NCI-H187 (cell line): ENCODE data around the gene ZNF239.
"Not testable (repeated sequence)": the region's sequence is repeated elsewhere in the genome, so short reads cannot be mapped to it uniquely, and the experiment has no call there.

Experiments
- DNase-seq, 2 experiments: peaks; one replicate each; lab custom pipeline; 2025; lab: John Stamatoyannopoulos, UW

ZNF239 gene

GRCh38 chr10:43576580-43576979, 2.2 kb upstream of the ZNF239 start:
- no peak for DNase-seq

DNA sequence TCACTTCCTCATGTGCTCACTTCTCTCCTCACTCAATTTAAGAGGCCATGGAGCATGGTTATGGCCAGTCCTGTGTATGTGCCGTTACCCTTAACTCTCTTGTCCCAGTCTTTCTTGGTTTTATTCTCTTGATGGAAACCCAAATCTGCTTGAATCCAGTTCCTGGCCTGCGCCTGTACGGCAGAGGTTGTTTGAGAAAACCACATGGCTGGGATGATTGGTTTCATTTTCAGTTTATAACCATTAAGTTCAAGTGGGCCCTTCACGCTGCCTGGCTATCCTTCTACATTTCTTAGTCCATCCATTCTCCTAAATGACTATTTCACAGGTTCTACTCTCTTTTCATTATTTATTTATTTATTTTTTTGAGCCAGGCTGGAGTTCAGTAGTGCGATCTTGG, 1.6 kb upstream of the ZNF239 start:
- no peak for DNase-seq

GRCh38 chr10:43574906-43575305, 490 bp upstream of the ZNF239 start:
- no peak for DNase-seq

- no peak for DNase-seq
Observed at GRCh38 chr10:43573250-43574000, 991 bp downstream of the ZNF239 start.

DNA sequence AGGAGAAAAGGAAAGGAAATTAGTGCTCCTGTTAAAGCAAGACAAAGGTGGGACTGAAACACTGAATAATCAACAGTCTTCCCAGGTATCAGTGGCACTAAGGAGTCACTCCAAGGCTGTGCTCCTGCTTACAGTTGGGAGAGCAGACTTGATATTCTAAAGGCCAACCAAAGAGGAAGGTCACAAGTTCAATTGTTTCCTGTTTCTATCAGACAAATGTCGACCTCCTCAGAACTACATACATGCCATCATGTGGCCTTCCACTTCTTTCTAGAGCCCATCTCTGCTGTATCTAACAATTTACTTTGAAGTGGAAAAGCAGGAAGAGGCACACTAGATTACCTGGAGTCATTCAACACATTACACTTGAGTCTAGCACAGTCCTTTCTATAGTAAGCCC, 3.4 kb downstream of the ZNF239 start:
- no peak for DNase-seq

- DNase-seq: no peak
Observed at GRCh38 chr10:43569681-43570080, 4.7 kb downstream of the ZNF239 start.

DNA sequence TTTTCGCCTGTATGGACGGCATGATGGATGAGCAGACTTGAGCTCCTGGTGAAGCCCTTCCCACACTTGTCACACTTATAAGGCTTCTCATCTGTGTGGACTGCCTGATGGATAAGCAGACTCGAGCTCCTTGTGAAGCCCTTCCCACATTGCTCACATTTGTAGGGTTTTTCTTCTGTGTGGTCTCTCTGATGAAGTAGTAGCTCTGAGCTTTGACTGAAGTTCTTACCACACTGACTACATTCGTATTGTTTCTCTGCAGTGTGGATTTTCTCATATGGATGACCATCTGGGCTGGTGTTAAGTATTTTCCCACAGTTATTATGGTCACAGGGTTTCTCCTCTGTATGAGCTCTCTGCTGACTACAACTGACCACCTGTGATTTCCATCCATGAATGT, 17.2 kb downstream of the ZNF239 start:
- no peak for DNase-seq

GRCh38 chr10:43543746-43544145, 30.7 kb downstream of the ZNF239 start:
- DNase-seq: not testable (repeated sequence)

DNA sequence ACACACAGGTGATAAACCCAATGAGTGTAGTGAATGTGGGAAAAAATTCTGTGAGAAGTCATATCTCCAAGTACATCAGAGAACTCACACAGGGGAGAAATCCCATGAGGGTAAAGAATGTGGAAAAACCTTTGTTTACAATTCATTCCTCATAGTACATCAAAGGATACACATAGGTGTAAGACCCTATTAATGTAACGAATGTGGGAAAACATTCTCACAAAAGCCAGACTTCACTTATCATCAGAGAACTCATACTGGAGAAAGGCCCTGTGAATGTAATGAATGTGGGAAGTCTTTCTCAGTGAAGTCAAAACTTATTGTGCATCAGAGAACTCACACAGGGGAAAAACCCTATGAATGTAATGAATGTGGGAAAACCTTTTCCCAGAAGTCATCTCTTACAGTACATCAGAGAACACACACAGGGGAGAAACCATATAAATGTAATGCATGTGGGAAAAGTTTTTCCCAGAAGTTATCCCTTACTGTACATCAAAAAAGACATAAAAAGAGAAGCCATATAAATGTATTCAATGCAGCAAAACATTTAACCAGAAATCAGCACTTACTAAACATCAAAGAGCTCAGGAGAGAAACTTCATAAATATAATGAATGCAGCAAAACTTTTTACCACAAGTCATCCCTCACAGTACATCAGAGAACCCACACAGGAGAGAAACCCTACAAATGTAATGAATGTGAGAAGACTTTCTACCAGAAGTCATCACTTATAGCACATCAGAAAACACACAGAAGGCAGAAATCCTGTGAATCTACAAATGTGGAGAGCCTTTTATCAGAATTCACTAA, 49.8 kb downstream of the ZNF239 start:
- DNase-seq: no peak
